BLaER1 treated with 17β-estradiol and CSF1 and Interleukin-3, amounts not matched to agents 10 nM and 100 nM (cell line): ENCODE data around the gene DOCK10.

Source experiments
- H3K27ac ChIP-seq, 11 experiments: shearing (Covaris generic); formaldehyde crosslinking; 2 replicates each; pipeline ENCODE4 v1.8.1; 2022
- H3K27me3 ChIP-seq, 11 experiments: shearing (Covaris generic); formaldehyde crosslinking; 2 replicates each; pipeline ENCODE4 v1.8.1; 2022
- H3K36me3 ChIP-seq, 11 experiments: shearing (Covaris generic); formaldehyde crosslinking; 2 replicates each; pipeline ENCODE4 v1.8.1; 2022
- H3K4me1 ChIP-seq, 10 experiments: shearing (Covaris generic); formaldehyde crosslinking; 2 replicates each; pipeline ENCODE4 v1.8.1; 2022
- H3K4me2 ChIP-seq, 11 experiments: shearing (Covaris generic); formaldehyde crosslinking; 2 replicates each; pipeline ENCODE4 v1.8.1; 2022
- H3K4me3 ChIP-seq, 10 experiments: shearing (Covaris generic); formaldehyde crosslinking; 2 replicates each; pipeline ENCODE4 v1.8.1; 2022
- H3K9ac ChIP-seq, 11 experiments: shearing (Covaris generic); formaldehyde crosslinking; 2 replicates each; pipeline ENCODE4 v1.8.1; 2022
- H3K9me3 ChIP-seq, 11 experiments: shearing (Covaris generic); formaldehyde crosslinking; replicated peaks in 1 of 11; 2 replicates each; pipeline ENCODE4 v1.8.1; 2022
- H4K20me1 ChIP-seq, 11 experiments: shearing (Covaris generic); formaldehyde crosslinking; 2 replicates each; pipeline ENCODE4 v1.8.1; 2022
- Cebpa-rat ChIP-seq, 11 experiments: shearing (Covaris generic); IDR thresholded peaks; 2 replicates each; pipeline ENCODE4 v1.8.1; 2022

Gene DOCK10

DNA sequence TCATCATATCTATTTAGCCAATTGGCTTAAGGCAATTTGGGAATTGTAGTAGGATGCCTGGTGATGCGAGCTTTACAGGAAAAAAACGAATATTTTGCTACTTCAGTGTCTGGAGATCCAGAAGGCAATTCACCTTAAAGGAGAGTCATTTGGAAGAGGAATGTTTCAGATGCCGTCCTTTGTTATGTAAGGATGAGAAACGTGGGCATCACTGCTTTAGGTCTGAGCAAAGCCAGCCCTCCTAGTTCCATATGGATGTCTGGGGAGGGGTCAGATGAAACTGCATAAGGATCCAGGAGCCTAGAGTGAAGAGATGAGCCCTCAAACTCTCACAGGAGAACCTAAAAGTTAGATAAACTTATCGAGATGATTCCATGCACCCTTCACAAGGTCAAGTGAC, 30.9 kb upstream of the DOCK10 start:
- H3K9ac ChIP-seq: no peak overlapping the region
- no peaks in the 10 kb centered on the region for H4K20me1 ChIP-seq
- H3K4me1 ChIP-seq: peaks cover 0 to 18% (median 4%) of the 10 kb centered on the region in 10 experiments; a peak in 9 of 20 replicates
- peaks cover 7 to 15% (median 10%) of the 10 kb centered on the region in 11 experiments; a peak in 21 of 22 replicates for H3K9me3 ChIP-seq
- no peak overlapping the region for H3K4me3 ChIP-seq
- H3K36me3 ChIP-seq: no peaks in the 10 kb centered on the region
- H3K27me3 ChIP-seq: no peaks in the 10 kb centered on the region
- TF ChIP-seq Cebpa-rat (IDR thresholded peaks at IDR 0.05): no peak
- H3K27ac ChIP-seq: no peak overlapping the region
- no peak overlapping the region for H3K4me2 ChIP-seq

DNA sequence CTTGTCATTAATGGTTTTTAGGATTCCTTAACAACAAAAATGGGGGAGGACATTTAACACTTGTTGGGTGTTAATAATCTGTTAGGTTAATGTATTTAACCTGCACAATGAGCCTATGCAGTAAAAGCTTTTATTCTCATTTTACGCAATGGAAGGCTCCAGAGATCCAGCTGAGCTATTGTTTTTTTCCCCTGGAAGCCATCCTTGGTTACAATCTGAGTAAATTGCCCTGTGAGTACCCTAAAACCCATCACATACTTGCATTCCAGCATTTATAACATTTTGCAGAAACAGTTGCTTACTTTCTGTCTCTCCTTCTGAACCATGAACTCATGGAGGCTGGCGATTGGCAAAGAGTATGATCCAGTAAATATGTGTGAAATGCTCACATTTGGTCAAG, 30.2 kb upstream of the DOCK10 start:
- peaks cover 14 to 23% (median 17%) of the 10 kb centered on the region in 11 experiments for H3K9me3 ChIP-seq
- TF ChIP-seq Cebpa-rat (IDR thresholded peaks at IDR 0.05): no peak
- peaks cover 0 to 3% (median 0%) of the 10 kb centered on the region in 11 experiments; a peak in 1 of 22 replicates for H3K36me3 ChIP-seq
- H3K9ac ChIP-seq: no peak overlapping the region
- H3K4me1 ChIP-seq: peaks cover 0 to 18% (median 4%) of the 10 kb centered on the region in 10 experiments; a peak in 9 of 20 replicates
- H3K27me3 ChIP-seq: no peaks in the 10 kb centered on the region
- H3K4me3 ChIP-seq: no peak overlapping the region
- no peak overlapping the region for H3K4me2 ChIP-seq
- H3K27ac ChIP-seq: no peak overlapping the region
- H4K20me1 ChIP-seq: no peaks in the 10 kb centered on the region

DNA sequence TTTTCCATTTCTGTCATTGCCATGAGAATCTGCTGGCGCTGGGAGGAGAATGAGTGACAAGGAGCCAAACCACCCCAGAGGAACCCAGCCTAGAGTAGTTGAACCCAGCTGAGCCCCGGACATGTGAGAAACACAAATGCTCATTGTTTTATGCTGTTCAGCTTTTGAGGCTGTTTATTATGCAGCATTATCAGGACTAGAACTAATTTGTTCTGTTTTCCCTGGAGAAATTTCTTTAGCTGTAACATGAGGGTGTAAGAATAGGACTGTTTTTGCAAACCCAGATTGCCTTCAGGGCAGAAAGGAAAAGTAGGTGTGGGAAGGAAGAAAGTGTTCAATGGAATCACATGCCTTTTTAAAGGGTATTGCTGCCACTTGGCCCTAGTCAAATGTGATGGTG, 28.5 kb upstream of the DOCK10 start:
- no peak overlapping the region for H3K27ac ChIP-seq
- H3K4me2 ChIP-seq: peak overlapping the region in 1 of 11 experiments; percentile 33; a peak in 1 of 22 replicates
- no peak for TF ChIP-seq Cebpa-rat (IDR thresholded peaks at IDR 0.05)
- H3K4me1 ChIP-seq: peaks cover 0 to 18% (median 4%) of the 10 kb centered on the region in 10 experiments; a peak in 9 of 20 replicates
- peaks cover 27 to 37% (median 32%) of the 10 kb centered on the region in 11 experiments for H3K9me3 ChIP-seq
- peaks cover 0 to 7% (median 0%) of the 10 kb centered on the region in 11 experiments; a peak in 1 of 22 replicates for H3K36me3 ChIP-seq
- no peak overlapping the region for H3K9ac ChIP-seq
- no peaks in the 10 kb centered on the region for H4K20me1 ChIP-seq
- H3K27me3 ChIP-seq: no peaks in the 10 kb centered on the region
- H3K4me3 ChIP-seq: no peak overlapping the region

DNA sequence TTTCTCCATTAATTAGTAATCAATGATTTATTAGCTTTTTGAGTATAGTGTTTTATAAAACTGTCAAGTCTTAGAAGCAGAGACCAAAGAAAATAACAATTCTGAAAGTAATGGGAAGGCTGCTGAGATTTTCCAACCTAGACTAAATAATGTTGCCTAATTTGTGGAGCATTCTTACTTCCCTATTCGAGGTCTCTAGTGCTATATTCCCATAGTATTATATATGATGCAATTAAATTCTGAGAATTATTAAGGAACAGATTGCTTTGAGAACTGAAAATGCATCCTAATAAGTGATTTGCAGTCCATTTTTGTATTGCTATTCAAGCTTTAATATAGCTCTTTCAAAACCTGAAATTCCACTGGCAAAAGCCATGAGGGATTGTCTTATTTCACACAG, 27.7 kb upstream of the DOCK10 start:
- Histone ChIP-seq H3K4me2 (peak overlapping the region in 2 of 11 experiments; percentile 25 to 33; a peak in 2 of 22 replicates), H3K36me3 (peaks cover 0 to 7% (median 0%) of the 10 kb centered on the region in 11 experiments; a peak in 1 of 22 replicates), H3K27me3 (no peaks in the 10 kb centered on the region), H3K4me3 (no peak overlapping the region), H3K4me1 (peaks cover 0 to 18% (median 4%) of the 10 kb centered on the region in 10 experiments; a peak in 9 of 20 replicates), H3K27ac (no peak overlapping the region), H3K9me3 (peaks cover 27 to 37% (median 32%) of the 10 kb centered on the region in 11 experiments), H3K9ac (no peak overlapping the region), H4K20me1 (no peaks in the 10 kb centered on the region)
- no peak for TF ChIP-seq Cebpa-rat (IDR thresholded peaks at IDR 0.05)

DNA sequence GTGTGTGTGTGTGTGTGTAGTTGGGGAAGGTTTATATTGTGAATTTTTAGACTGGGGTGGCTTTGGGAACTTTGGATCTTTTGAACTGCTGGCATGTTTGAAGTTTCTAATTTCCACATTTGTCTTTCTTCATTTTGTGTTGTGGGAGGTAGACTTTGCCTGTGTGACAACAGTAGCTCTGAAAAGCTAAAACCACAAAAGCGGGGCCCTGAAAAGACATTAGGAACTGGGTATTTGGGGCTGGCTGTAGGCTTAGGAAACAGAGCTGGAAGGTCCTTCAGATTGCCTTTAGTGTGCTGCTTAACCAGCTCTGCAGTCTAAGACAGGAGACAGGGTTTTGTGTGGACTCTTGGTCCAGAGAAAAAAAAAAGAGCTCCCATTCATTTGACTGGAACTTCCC, 27.2 kb upstream of the DOCK10 start:
- Histone ChIP-seq H3K9ac (no peak overlapping the region), H3K9me3 (peaks cover 27 to 37% (median 32%) of the 10 kb centered on the region in 11 experiments), H3K27ac (no peak overlapping the region), H3K4me3 (no peak overlapping the region), H3K4me2 (peak overlapping the region in 2 of 11 experiments; percentile 25 to 33; a peak in 2 of 22 replicates), H3K4me1 (peaks cover 0 to 18% (median 4%) of the 10 kb centered on the region in 10 experiments; a peak in 10 of 20 replicates), H4K20me1 (no peaks in the 10 kb centered on the region), H3K36me3 (peaks cover 0 to 7% (median 0%) of the 10 kb centered on the region in 11 experiments; a peak in 1 of 22 replicates), H3K27me3 (no peaks in the 10 kb centered on the region)
- no peak for TF ChIP-seq Cebpa-rat (IDR thresholded peaks at IDR 0.05)

DNA sequence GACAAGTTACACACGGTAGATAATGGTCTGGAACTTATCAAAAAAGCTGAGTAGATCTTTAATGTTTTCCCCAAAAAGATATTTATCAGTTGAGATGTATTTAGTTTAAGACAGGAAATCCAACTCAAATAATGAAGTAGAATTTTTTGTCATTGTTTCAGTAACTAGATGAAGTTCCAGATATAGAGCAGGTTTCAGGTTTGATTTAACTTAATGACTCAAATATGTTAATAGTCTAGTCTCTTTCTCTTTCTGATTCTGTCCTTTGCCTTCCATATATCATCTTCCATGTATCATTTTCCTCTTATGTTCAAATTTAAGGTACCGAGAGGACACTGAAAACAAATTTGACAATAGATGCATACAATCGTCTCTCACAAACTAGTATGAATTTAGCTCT, 23.6 kb upstream of the DOCK10 start:
- Histone ChIP-seq H3K27me3 (no peaks in the 10 kb centered on the region), H3K9ac (no peak overlapping the region), H4K20me1 (no peaks in the 10 kb centered on the region), H3K36me3 (peaks cover 0 to 7% (median 0%) of the 10 kb centered on the region in 11 experiments; a peak in 1 of 22 replicates), H3K4me3 (no peak overlapping the region), H3K4me1 (peaks cover 0 to 14% (median 7%) of the 10 kb centered on the region in 10 experiments; a peak in 9 of 20 replicates), H3K27ac (no peak overlapping the region), H3K4me2 (no peak overlapping the region), H3K9me3 (peaks cover 27 to 37% (median 32%) of the 10 kb centered on the region in 11 experiments)
- no peak for TF ChIP-seq Cebpa-rat (IDR thresholded peaks at IDR 0.05)

DNA sequence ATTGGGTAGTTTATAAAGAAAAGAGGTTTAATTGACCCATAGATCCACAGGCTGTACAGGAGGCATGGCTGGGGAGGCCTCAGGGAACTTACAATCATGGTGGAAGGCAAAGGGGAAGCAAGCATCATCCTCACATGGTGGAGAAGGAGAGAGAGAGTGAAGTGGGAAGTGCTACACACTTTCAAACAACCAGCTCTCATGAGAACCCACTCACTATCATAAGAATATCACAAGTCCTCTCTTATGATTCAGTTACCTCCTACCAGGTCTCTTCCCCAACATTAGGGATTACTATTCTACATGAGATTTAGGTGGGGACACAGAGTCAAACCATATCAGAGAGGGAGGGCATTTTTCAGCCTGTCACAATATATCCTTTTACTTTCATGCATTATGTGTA, 22.7 kb upstream of the DOCK10 start:
- Histone ChIP-seq H3K4me2 (peak overlapping the region in 3 of 11 experiments; percentile 2 to 37 (median 28); a peak in 1 of 22 replicates), H3K36me3 (peaks cover 0 to 7% (median 0%) of the 10 kb centered on the region in 11 experiments; a peak in 1 of 22 replicates), H3K9me3 (peaks cover 27 to 37% (median 33%) of the 10 kb centered on the region in 11 experiments), H3K27me3 (no peaks in the 10 kb centered on the region), H3K4me1 (peaks cover 0 to 9% (median 5%) of the 10 kb centered on the region in 10 experiments; a peak in 9 of 20 replicates), H3K9ac (no peak overlapping the region), H3K4me3 (no peak overlapping the region), H4K20me1 (no peaks in the 10 kb centered on the region), H3K27ac (no peak overlapping the region)
- no peak for TF ChIP-seq Cebpa-rat (IDR thresholded peaks at IDR 0.05)

DNA sequence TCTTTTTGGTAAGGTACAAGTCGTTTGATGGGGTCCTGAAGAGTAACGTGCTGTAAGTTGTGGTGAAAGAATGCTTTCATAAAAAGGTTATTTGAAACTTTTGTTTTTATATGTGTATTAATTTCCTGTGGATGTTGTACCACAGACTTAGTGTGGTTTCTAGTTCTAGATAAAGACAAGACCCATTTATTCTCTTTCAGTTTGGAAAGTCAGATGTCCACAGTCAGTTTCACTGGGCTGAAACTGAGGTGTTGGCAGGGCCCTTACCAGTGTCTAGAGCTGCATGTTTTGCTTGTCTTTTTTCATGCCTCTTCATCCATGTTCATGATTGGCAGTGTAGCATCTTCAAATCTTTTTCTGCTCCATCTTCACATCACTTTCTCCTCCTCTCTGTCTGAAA, 22.1 kb upstream of the DOCK10 start:
- Histone ChIP-seq H3K4me2 (peak overlapping the region in 5 of 11 experiments; percentile 2 to 37 (median 11); a peak in 4 of 22 replicates), H3K9ac (no peak overlapping the region), H3K9me3 (peaks cover 29 to 39% (median 36%) of the 10 kb centered on the region in 11 experiments), H3K27ac (no peak overlapping the region), H3K4me3 (no peak overlapping the region), H3K4me1 (peaks cover 0 to 9% (median 0%) of the 10 kb centered on the region in 10 experiments; a peak in 5 of 20 replicates), H4K20me1 (no peaks in the 10 kb centered on the region), H3K36me3 (peaks cover 0 to 7% (median 0%) of the 10 kb centered on the region in 11 experiments; a peak in 1 of 22 replicates), H3K27me3 (no peaks in the 10 kb centered on the region)
- no peak for TF ChIP-seq Cebpa-rat (IDR thresholded peaks at IDR 0.05)

DNA sequence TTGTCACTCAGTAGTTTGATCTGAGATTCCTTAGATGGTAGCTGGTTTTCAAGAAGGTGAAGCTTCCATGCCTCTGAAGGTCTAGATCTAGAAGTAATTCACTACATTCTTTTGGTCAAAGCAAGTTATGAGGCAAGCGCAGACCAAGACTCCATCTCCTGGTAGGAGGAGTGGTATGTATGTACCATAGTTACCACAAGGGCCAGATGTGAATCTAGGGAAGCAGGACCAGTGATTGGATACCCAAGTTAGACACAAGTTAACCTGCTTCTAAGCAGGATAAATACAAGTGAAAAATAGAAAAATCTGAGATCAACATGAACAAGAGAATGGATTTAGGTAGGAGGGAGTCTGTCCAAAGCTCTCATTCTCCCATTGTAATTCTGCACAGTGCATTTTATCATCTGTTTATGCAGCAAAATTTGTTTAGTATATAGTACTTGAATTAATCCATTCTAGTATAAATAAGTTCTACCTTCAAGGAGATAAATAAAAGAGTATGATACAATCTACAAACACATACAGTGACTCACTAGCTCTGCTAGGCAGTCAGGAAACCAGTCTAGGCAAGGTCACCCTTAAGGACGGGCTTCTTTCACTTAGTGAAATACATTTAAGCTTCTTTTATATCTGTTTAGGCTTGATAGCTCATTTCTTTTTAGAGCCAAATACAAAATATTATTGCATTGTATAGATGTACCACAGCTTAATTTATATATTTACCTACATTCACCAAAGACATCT, 14.2 kb upstream of the DOCK10 start:
- Histone ChIP-seq H3K4me3 (no peak overlapping the region), H4K20me1 (no peaks in the 10 kb centered on the region), H3K4me1 (peaks cover 11 to 15% (median 13%) of the 10 kb centered on the region in 10 experiments), H3K27me3 (no peaks in the 10 kb centered on the region), H3K36me3 (no peaks in the 10 kb centered on the region), H3K27ac (no peak overlapping the region), H3K4me2 (no peak overlapping the region), H3K9ac (no peak overlapping the region), H3K9me3 (peaks cover 0 to 14% (median 7%) of the 10 kb centered on the region in 11 experiments; a peak in 10 of 22 replicates)
- no peak for TF ChIP-seq Cebpa-rat (IDR thresholded peaks at IDR 0.05)
